Colonic mucosa (tissue), 4 donors: ENCODE data around the gene DKK2. TPM values are rescaled to one million over a fixed set of nuclear protein-coding genes. Genes with fewer than 3 reads are reported as not detected.

Source experiments
- DNase-seq: peaks from one replicate; pipeline ENCODE4 v3.0.0-alpha.2; 2020
- H3K27ac ChIP-seq: fragments of 200-600 bp; one replicate; pipeline ENCODE4 v1.8.0; 2021
- H3K27me3 ChIP-seq: fragments of 200-600 bp; one replicate; pipeline ENCODE4 v1.8.0; 2021
- H3K36me3 ChIP-seq: fragments of 200-600 bp; one replicate; pipeline ENCODE4 v1.8.0; 2021
- H3K4me1 ChIP-seq: fragments of 200-600 bp; one replicate; pipeline ENCODE4 v1.8.0; 2021; ENCODE audit warnings: mild to moderate bottlenecking
- H3K4me3 ChIP-seq: fragments of 200-600 bp; one replicate; pipeline ENCODE4 v1.8.0; 2021
- H3K9ac ChIP-seq, 2 donors: one replicate each; pipeline ENCODE4 v1.7.0; 2013; ENCODE audit warnings: control low read depth in 2 of 2, low read depth in 2 of 2, low read length in 2 of 2
- H3K9me3 ChIP-seq: fragments of 200-600 bp; one replicate; pipeline ENCODE4 v1.8.0; 2021
- intact Hi-C: fragments of 100-400 bp; cut with DNase I; formaldehyde crosslinking; loops from one replicate; pipeline ENCODE4 v1.14.1; 2022
- total RNA-seq, 2 donors: library from RNA; stranded (reverse); fragmentation: NEBNext Ultra II Directional in 1 of 2; extraction: Animal tissue kit (Norgen Biotek cat#: 25700) in 1 of 2; gene quantifications; one replicate each; pipeline ENCODE4 v1.2.1, GENCODE V29; 2021
- TF ChIP-seq, protein P1 (sequence below): fragments of 200-600 bp; IDR thresholded peaks from one replicate; pipeline ENCODE4 v1.8.0; 2022; ENCODE audit warnings: antibody characterized with exemption, mild to moderate bottlenecking
- donor health status: healthy.
- donor health status: DM: no; HTN: no; CAD: no.
- donor health status: DM: no; HTN: no; CAD: no.

The DKK2 gene
- total RNA-seq, 2 donors from 2014 or later = 0.56 TPM; not detected in 1

DNA sequence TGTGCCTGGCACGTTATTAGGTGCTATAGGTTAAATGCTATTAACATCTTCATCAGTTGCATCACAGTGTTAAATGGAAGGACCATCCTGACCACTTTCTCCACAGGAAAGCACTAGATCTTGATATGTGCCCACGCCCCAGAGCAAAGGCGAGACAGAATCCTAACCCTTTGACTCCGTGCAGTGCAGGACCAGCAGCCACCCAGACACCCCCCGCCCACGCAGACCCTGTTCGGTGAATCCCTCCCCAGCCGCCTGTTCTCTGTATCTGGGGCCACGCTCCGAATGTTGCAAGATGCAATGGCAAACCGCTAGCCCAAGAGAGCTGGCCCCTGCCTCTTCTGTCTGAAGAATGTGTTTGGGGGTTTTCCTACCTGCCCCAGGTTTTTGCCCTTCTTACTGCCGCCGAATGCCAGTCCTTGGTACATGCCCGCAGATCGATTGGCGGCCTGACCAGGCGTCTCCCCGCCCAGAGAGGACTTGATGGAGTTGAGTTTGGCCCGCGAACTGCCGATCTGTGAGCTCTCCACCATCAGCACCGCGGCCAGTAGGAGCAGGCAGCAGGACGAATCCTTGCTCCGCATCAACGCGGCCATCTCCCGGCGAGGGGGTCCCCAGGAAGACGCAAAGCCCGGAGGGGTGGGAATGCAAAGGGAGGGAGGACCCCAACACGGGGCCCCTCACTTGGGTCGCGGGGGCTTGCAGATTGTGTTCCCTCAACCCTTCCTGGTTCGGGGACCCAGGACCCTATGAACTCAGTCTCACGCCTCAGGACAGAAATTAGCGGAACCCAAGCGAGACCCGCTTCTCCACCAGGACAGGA, 906 bp downstream of the DKK2 start:
- TF ChIP-seq, protein P1, sequence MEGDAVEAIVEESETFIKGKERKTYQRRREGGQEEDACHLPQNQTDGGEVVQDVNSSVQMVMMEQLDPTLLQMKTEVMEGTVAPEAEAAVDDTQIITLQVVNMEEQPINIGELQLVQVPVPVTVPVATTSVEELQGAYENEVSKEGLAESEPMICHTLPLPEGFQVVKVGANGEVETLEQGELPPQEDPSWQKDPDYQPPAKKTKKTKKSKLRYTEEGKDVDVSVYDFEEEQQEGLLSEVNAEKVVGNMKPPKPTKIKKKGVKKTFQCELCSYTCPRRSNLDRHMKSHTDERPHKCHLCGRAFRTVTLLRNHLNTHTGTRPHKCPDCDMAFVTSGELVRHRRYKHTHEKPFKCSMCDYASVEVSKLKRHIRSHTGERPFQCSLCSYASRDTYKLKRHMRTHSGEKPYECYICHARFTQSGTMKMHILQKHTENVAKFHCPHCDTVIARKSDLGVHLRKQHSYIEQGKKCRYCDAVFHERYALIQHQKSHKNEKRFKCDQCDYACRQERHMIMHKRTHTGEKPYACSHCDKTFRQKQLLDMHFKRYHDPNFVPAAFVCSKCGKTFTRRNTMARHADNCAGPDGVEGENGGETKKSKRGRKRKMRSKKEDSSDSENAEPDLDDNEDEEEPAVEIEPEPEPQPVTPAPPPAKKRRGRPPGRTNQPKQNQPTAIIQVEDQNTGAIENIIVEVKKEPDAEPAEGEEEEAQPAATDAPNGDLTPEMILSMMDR = no peak
- Histone ChIP-seq H3K27me3 (peaks cover 32% of the 10 kb centered on the region), H3K4me1 (no peaks in the 10 kb centered on the region), H3K9ac (no peak overlapping the region), H3K4me3 (peak overlapping the region; percentile 17), H3K9me3 (no peaks in the 10 kb centered on the region), H3K27ac (no peak overlapping the region), H3K36me3 (no peaks in the 10 kb centered on the region)
- intact Hi-C loops = no loop called here
- no peak for DNase-seq

DNA sequence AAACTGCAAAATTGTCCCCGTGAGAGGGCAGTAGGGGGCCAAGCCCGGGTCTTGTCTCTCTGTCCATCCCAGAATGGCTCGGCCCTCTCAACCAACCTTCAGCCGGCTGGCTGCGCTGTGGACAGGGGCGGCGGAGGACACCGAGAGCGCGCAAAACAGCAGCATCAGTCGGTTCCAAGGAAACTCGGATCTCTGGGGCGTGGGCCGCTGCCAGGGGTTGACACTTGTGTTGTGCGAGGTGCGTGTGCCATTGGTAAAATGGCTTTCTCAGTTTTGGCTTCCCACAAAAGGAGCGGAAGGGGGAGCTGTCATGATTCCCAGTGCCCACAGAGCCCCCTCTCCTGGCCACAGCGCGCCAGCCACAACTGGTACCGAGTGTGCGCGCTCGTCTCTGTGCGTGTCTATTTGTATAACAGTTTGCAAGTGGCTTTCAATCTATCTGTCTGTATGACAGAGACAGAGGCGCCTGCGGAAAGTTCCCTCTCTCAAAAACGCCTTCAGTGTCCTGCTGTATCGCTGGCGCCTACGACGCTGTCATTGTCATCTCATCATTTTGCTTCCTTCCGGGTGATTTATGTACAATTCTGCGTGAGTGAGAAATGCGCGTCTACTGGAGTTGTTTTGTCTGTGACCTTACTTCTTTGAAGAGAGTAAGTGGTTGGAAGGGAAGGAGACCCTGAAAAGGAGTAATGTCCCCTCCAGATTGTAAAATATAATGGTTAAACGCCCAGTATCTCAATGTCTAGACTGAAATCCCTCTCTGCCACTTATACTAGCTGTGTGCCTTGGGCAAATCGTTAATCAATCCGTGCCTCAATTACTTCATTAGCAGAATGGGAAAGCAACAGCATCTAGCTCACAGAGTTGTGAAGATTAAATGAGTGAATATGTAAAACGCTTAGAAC, 1.8 kb downstream of the DKK2 start:
- H3K27me3 ChIP-seq = peaks cover 32% of the 10 kb centered on the region

DNA sequence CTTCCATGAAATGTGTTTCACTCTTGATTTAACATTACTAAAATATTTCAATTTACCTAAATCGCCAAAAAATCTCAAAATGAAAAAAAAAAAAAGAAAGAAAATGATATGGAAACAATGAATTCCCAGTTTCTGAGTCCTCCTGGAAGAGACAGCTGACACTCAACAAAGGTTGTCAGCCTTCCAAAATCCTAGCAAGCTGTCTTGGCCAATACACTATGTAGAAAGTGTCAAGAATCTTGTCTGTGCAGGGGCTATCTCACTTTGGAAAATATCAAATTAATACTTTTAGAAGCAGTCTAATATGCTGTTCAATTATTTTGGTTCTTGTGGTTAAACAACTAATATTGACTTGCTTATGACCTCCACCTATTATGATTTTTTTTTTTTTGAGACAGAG, 8.7 kb downstream of the DKK2 start:
- Histone ChIP-seq H3K9ac (no peak overlapping the region), H3K36me3 (no peaks in the 10 kb centered on the region), H3K27ac (no peak overlapping the region), H3K27me3 (no peaks in the 10 kb centered on the region), H3K4me1 (no peaks in the 10 kb centered on the region), H3K9me3 (no peaks in the 10 kb centered on the region), H3K4me3 (no peak overlapping the region)
- TF ChIP-seq, protein P1 = no peak
- intact Hi-C loops = no loop called here
- DNase-seq = no peak

More for the DNA sequence above, 1.8 kb downstream of the DKK2 start:
- TF ChIP-seq, protein P1 = no peak
- Histone ChIP-seq H3K9ac (no peak overlapping the region), H3K4me1 (no peaks in the 10 kb centered on the region), H3K36me3 (no peaks in the 10 kb centered on the region), H3K4me3 (no peak overlapping the region), H3K27ac (no peak overlapping the region), H3K9me3 (no peaks in the 10 kb centered on the region)
- intact Hi-C loops = no loop called here
- DNase-seq = no peak

DNA sequence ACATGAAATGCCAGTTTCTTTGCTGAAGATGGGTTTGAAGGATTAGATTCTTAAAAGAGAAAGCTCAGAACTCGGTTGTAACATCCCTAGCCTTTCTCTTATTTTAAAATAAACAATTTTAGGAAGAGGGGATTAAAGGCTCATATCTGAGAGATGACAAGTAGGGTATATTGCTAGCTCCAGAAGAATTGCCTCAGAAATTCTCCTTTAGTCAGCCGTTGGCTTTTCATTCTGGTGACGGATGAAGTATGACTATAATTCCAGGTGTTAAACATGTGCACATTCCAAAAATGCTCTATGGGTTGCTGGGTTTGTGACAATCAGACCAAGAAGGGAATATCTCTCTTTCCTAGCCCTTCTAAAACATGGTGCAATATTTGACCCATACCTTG, 17.8 kb downstream of the DKK2 start:
- H3K9ac ChIP-seq = no peak overlapping the region
- intact Hi-C loops = no loop called here
- TF ChIP-seq, protein P1 = no peak
- no peak overlapping the region for H3K27ac ChIP-seq
- DNase-seq = no peak
- H3K4me1 ChIP-seq = no peaks in the 10 kb centered on the region
- H3K4me3 ChIP-seq = no peak overlapping the region
- H3K27me3 ChIP-seq = no peaks in the 10 kb centered on the region
- H3K9me3 ChIP-seq = no peaks in the 10 kb centered on the region
- no peaks in the 10 kb centered on the region for H3K36me3 ChIP-seq

DNA sequence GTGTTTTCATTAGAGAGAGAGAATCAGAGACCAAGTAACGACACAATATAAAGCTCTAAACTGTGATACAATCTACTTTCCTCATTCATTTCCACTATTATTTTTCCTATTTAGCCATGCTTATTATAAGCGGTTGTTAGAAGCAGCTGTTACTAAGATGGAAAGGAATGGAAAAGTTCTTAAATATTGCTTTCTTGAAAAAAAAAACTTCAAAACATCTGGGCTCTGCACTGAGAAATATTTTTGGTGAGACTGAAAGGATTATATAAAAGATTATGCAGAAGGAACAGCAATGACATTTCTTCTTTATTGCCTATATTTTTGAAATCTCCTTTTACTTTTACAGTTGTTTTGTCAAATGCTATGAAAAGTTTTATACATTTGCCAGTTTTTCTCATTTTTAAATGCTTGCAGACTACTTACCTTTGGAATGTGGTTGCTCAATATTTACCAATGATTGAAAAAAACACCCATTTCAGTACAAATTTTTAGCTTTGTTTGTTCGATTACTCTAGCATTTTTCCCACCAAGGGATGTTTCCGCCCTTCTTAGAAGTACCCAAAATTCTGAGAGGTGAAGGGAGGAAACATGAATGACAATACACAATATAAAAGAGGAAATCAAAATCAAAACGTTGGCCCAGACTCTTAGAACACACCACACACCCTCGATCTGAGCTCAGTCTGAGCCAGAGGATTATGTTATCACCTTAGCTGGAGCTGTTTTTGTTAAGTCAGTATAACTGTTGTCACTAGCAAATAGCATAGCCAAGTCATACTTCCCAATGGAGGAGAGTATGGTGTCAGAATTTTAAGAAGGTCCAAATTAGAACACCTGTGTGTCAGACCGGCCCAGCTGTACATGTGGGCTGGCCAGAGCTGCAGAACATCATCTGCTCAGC, 18.4 kb downstream of the DKK2 start:
- H3K27me3 ChIP-seq = no peaks in the 10 kb centered on the region
- intact Hi-C loops = no loop called here
- H3K27ac ChIP-seq = no peak overlapping the region
- H3K4me1 ChIP-seq = no peaks in the 10 kb centered on the region
- TF ChIP-seq, protein P1 = no peak
- no peak overlapping the region for H3K9ac ChIP-seq
- H3K4me3 ChIP-seq = no peak overlapping the region
- H3K36me3 ChIP-seq = no peaks in the 10 kb centered on the region
- no peak for DNase-seq
- no peaks in the 10 kb centered on the region for H3K9me3 ChIP-seq
